ENCODE data around the gene PET100. TPM values are rescaled to one million over a fixed set of nuclear protein-coding genes. Genes with fewer than 3 reads are reported as not detected.

The PET100 gene
- total and polyA plus RNA-seq, 10 donors: 8.7 to 130 (median 86.8) TPM

DNA sequence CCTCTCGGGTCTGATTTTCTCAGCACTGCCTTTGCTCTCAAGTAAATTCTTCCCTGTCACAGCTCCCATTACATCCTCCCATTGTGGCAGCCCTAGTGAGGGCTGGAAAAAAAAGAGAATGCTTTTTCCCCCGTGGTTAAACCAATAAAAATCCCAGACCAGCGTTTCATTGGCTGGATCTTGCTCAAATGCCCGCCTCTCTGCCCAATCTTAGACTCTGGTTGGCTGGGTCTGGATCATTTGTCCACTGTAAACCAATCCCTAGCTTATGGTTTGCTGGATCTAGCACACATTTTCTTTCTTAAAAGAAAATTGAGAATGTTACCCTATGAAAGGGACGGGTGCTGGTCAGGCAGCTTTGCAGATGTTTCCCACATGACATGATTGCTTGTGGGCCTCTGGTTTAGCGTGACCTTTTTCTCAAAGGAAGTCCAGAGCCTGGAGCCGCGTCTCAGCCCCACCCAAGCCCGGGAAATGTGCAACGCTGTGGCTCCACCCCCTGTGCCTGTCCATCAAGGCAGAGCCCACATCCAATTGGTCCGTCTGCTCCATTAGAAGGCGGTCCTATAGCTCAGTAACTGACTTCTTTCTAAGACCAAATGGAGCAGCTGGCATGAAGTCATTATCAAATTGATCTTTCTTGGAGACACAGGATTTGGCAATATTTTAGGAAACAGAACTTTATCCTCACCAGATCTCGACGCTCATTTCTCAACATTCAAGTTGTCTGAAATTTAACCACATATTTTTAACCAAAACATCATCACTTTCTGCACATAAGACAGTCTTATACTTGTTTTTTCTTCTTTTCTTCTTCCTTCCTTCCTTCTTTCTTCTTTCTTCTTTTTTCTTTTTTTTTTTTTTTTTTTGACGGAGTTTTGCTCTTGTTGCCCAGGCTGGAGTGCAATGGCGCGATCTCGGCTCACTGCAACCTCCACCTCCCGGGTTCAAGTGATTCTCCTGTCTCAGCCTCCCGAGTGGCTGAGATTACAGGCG lies 44.7 kb downstream of the PET100 start:
- 52 to 60% (median 54%) methylated on average over 20 to 21 of the region's 21 CpGs for WGBS, 5 donors
- Histone ChIP-seq H3K27ac (peak overlapping the region in 6 of 8 donors; percentile 22 to 98 (median 81)), H3K9me3 (peaks cover 0 to 5% (median 0%) of the 10 kb centered on the region in 8 donors), H3K36me3 (no peaks in the 10 kb centered on the region), H3K4me1 (peaks cover 0 to 66% (median 24%) of the 10 kb centered on the region in 6 donors), H3K27me3 (replicated peaks in 1 of 7) (peaks cover 0 to 77% (median 24%) of the 10 kb centered on the region in 7 donors), H3K4me3 (peak overlapping the region in 1 of 8 donors; percentile 22)
- intact Hi-C loops (cut with DNase I; ENCODE audit: low total_unique reads): no loop called here
- DNase-seq: peak; percentile 91
- no peak for TF ChIP-seq CTCF (IDR thresholded peaks at IDR 0.05 in 8 of 11, conservative IDR thresholded peaks at IDR 0.05 in 3 of 11)
- no peak for TF ChIP-seq POLR2AphosphoS5 (IDR thresholded peaks at IDR 0.05)
- TF ChIP-seq POLR2A (IDR thresholded peaks at IDR 0.05): no peak

DNA sequence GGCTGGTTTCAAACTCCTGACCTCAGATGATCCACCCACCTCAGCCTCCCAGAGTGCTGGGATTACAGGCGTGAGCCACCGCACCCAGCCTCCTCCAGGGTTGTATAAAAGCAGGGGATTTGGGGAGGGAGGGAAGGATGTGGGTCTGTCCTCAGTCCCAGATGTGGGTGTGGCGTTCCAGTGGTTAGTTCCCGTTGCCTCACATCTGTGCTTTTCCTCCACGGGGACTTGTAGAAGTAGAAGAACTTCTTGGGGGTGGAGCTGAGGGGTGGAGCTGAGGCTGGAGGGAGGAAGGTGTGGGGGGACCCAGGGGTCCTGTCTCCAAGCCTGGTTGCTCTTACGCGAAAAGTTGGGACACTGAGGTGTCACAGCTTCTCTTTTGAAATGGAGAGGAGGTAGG lies 46.8 kb downstream of the PET100 start:
- peaks cover 0 to 5% (median 0%) of the 10 kb centered on the region in 8 donors for H3K9me3 ChIP-seq
- no peak for TF ChIP-seq POLR2A (IDR thresholded peaks at IDR 0.05)
- no peak for TF ChIP-seq POLR2AphosphoS5 (IDR thresholded peaks at IDR 0.05)
- TF ChIP-seq CTCF (IDR thresholded peaks at IDR 0.05 in 8 of 11, conservative IDR thresholded peaks at IDR 0.05 in 3 of 11): no peak
- H3K4me3 ChIP-seq: peak overlapping the region in 4 of 8 donors; percentile 3 to 96 (median 56)
- H3K27me3 ChIP-seq (replicated peaks in 1 of 7): peaks cover 0 to 65% (median 16%) of the 10 kb centered on the region in 7 donors
- no peaks in the 10 kb centered on the region for H3K36me3 ChIP-seq
- H3K4me1 ChIP-seq: peaks cover 4 to 67% (median 35%) of the 10 kb centered on the region in 6 donors
- 4 to 25% (median 8%) methylated on average over 7 of the region's 7 CpGs for WGBS, 5 donors
- peak; percentile 70 for DNase-seq
- intact Hi-C loops (cut with DNase I; ENCODE audit: low total_unique reads): no loop called here
- peak overlapping the region in 7 of 8 donors; percentile 54 to 98 (median 81) for H3K27ac ChIP-seq

DNA sequence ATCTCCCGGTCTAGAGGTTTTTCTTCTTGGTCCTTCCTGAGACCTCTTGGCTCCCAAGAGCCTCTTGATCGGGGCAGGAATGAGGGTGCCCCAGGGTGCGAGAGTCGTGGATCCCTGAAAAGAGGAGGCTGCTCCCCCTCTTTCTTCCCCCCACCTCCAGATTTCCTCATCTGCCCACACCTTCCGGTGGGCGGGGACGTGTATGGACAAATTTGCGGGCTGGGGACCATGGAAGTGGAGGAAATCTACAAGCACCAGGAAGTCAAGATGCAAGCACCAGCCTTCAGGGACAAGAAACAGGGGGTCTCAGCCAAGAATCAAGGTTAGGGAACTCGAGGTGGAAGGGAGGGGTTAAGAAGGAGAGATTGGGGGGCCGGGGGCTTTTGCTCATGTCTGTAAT lies 47.3 kb downstream of the PET100 start, which contains the start of gene MCEMP1:
TSS of gene MCEMP1 (plus strand) at position 237 of the 400 bp plus-strand sequence. CDS start at position 268, 31 bp downstream.
- WGBS, 5 donors: 6 to 28% (median 8%) methylated on average over 10 of the region's 10 CpGs
- DNase-seq: peak; percentile 84
- peak within 1 kb of the TSS in 6 of 8 donors; percentile 3 to 96 (median 24) for H3K4me3 ChIP-seq
- H3K4me1 ChIP-seq: peaks cover 4 to 72% (median 37%) of the 10 kb centered on the region in 6 donors
- no peaks in the 10 kb centered on the region for H3K36me3 ChIP-seq
- peak within 1 kb of the TSS in 7 of 8 donors; percentile 54 to 98 (median 81) for H3K27ac ChIP-seq
- intact Hi-C loops (cut with DNase I; ENCODE audit: low total_unique reads): no loop called here
- peaks cover 0 to 60% (median 14%) of the 10 kb centered on the region in 7 donors for H3K27me3 ChIP-seq (replicated peaks in 1 of 7)
- TF ChIP-seq CTCF (IDR thresholded peaks at IDR 0.05 in 8 of 11, conservative IDR thresholded peaks at IDR 0.05 in 3 of 11) (no peak), POLR2A (IDR thresholded peaks at IDR 0.05) (no peak), POLR2AphosphoS5 (IDR thresholded peaks at IDR 0.05) (peak in 1 of 3 donors; percentile 62)
- H3K9me3 ChIP-seq: peaks cover 0 to 5% (median 0%) of the 10 kb centered on the region in 8 donors

Measured in spleen (tissue), 11 donors.